ENCODE results near the gene FSIP2.

FSIP2 gene

GRCh38 chr2:185811580-185811979 lies 73.0 kb downstream of the FSIP2 start:
- Histone ChIP-seq H3K27me3 (ENCODE audit: insufficient read depth, insufficient read length) (no peaks in the 10 kb centered on the region), H3K9ac (ENCODE audit: insufficient read length, low read depth) (no peak overlapping the region), H3K9me3 (ENCODE audit: insufficient read depth, low read length) (peaks cover 28% of the 10 kb centered on the region), H3K4me1 (ENCODE audit: insufficient read depth, insufficient read length) (peaks cover 2% of the 10 kb centered on the region), H3K4me3 (ENCODE audit: insufficient read length, low read depth) (no peak overlapping the region), H3K36me3 (ENCODE audit: insufficient read depth, insufficient read length, low read length) (no peaks in the 10 kb centered on the region)
- no peak for TF ChIP-seq SUZ12 (IDR thresholded peaks at IDR 0.05; ENCODE audit: extremely low read depth, insufficient read depth, insufficient read length)
- TF ChIP-seq ZNF274 (IDR thresholded peaks at IDR 0.05; ENCODE audit: low read depth, low read length), result no peak
- no peak for TF ChIP-seq YY1 (IDR thresholded peaks at IDR 0.05; ENCODE audit: insufficient read depth, insufficient read length)
- peak; percentile 22 for DNase-seq (ENCODE audit: low read depth, low spot score)

- peaks cover 2% of the 10 kb centered on the region for H3K4me1 ChIP-seq (ENCODE audit: insufficient read depth, insufficient read length)
- no peaks in the 10 kb centered on the region for H3K27me3 ChIP-seq (ENCODE audit: insufficient read depth, insufficient read length)
- no peaks in the 10 kb centered on the region for H3K36me3 ChIP-seq (ENCODE audit: insufficient read depth, insufficient read length, low read length)
- H3K9ac ChIP-seq (ENCODE audit: insufficient read length, low read depth), result no peak overlapping the region
- H3K9me3 ChIP-seq (ENCODE audit: insufficient read depth, low read length), result peaks cover 28% of the 10 kb centered on the region
- TF ChIP-seq YY1 (IDR thresholded peaks at IDR 0.05; ENCODE audit: insufficient read depth, insufficient read length) (no peak), ZNF274 (IDR thresholded peaks at IDR 0.05; ENCODE audit: low read depth, low read length) (no peak), SUZ12 (IDR thresholded peaks at IDR 0.05; ENCODE audit: extremely low read depth, insufficient read depth, insufficient read length) (no peak)
- no peak for DNase-seq (ENCODE audit: low read depth, low spot score)
- no peak overlapping the region for H3K4me3 ChIP-seq (ENCODE audit: insufficient read length, low read depth)
Observed at GRCh38 chr2:185813707-185814106, 75.1 kb downstream of the FSIP2 start.

DNA sequence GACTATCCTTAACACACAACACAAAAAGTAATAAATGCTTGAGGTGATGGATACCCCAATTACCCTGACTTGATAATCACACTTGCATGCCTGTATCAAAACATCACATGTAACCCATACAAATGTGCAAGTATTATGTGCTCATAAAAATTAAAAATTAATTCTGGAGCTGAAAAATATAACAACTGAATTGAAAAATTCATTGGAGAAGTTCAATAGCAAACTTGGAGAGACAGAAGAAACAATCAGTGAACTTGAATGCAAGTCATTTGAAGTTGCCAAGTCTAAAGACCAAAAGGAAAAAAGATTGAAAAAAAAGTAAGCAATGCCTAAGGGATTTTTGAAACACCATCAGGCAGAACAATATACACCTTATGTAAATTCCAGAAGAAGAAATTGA lies 79.4 kb downstream of the FSIP2 start:
- no peak for DNase-seq (ENCODE audit: low read depth, low spot score)
- TF ChIP-seq YY1 (IDR thresholded peaks at IDR 0.05; ENCODE audit: insufficient read depth, insufficient read length), result no peak
- no peak for TF ChIP-seq SUZ12 (IDR thresholded peaks at IDR 0.05; ENCODE audit: extremely low read depth, insufficient read depth, insufficient read length)
- TF ChIP-seq ZNF274 (IDR thresholded peaks at IDR 0.05; ENCODE audit: low read depth, low read length), result no peak
- Histone ChIP-seq H3K4me3 (ENCODE audit: insufficient read length, low read depth) (no peak overlapping the region), H3K9me3 (ENCODE audit: insufficient read depth, low read length) (peaks cover 7% of the 10 kb centered on the region), H3K9ac (ENCODE audit: insufficient read length, low read depth) (no peak overlapping the region), H3K27me3 (ENCODE audit: insufficient read depth, insufficient read length) (no peaks in the 10 kb centered on the region), H3K36me3 (ENCODE audit: insufficient read depth, insufficient read length, low read length) (no peaks in the 10 kb centered on the region), H3K4me1 (ENCODE audit: insufficient read depth, insufficient read length) (no peaks in the 10 kb centered on the region)

GRCh38 chr2:185821467-185821866 lies 82.9 kb downstream of the FSIP2 start:
- no peak for DNase-seq (ENCODE audit: low read depth, low spot score)
- Histone ChIP-seq H3K9me3 (ENCODE audit: insufficient read depth, low read length) (no peaks in the 10 kb centered on the region), H3K4me1 (ENCODE audit: insufficient read depth, insufficient read length) (no peaks in the 10 kb centered on the region), H3K9ac (ENCODE audit: insufficient read length, low read depth) (no peak overlapping the region), H3K27me3 (ENCODE audit: insufficient read depth, insufficient read length) (no peaks in the 10 kb centered on the region), H3K4me3 (ENCODE audit: insufficient read length, low read depth) (no peak overlapping the region), H3K36me3 (ENCODE audit: insufficient read depth, insufficient read length, low read length) (no peaks in the 10 kb centered on the region)
- TF ChIP-seq ZNF274 (IDR thresholded peaks at IDR 0.05; ENCODE audit: low read depth, low read length), result no peak

GRCh38 chr2:185823773-185824172 lies 85.2 kb downstream of the FSIP2 start:
- no peak overlapping the region for H3K9ac ChIP-seq (ENCODE audit: insufficient read length, low read depth)
- no peaks in the 10 kb centered on the region for H3K27me3 ChIP-seq (ENCODE audit: insufficient read depth, insufficient read length)
- no peak for DNase-seq (ENCODE audit: low read depth, low spot score)
- H3K4me3 ChIP-seq (ENCODE audit: insufficient read length, low read depth), result no peak overlapping the region
- H3K36me3 ChIP-seq (ENCODE audit: insufficient read depth, insufficient read length, low read length), result no peaks in the 10 kb centered on the region
- no peak for TF ChIP-seq YY1 (IDR thresholded peaks at IDR 0.05; ENCODE audit: insufficient read depth, insufficient read length)
- no peak for TF ChIP-seq SUZ12 (IDR thresholded peaks at IDR 0.05; ENCODE audit: extremely low read depth, insufficient read depth, insufficient read length)
- TF ChIP-seq ZNF274 (IDR thresholded peaks at IDR 0.05; ENCODE audit: low read depth, low read length), result no peak
- H3K9me3 ChIP-seq (ENCODE audit: insufficient read depth, low read length), result no peaks in the 10 kb centered on the region
- H3K4me1 ChIP-seq (ENCODE audit: insufficient read depth, insufficient read length), result no peaks in the 10 kb centered on the region

GRCh38 chr2:185825557-185825956 lies 87.0 kb downstream of the FSIP2 start:
- no peaks in the 10 kb centered on the region for H3K4me1 ChIP-seq (ENCODE audit: insufficient read depth, insufficient read length)
- H3K9ac ChIP-seq (ENCODE audit: insufficient read length, low read depth), result no peak overlapping the region
- no peak for DNase-seq (ENCODE audit: low read depth, low spot score)
- no peaks in the 10 kb centered on the region for H3K36me3 ChIP-seq (ENCODE audit: insufficient read depth, insufficient read length, low read length)
- H3K27me3 ChIP-seq (ENCODE audit: insufficient read depth, insufficient read length), result no peaks in the 10 kb centered on the region
- TF ChIP-seq ZNF274 (IDR thresholded peaks at IDR 0.05; ENCODE audit: low read depth, low read length) (no peak), YY1 (IDR thresholded peaks at IDR 0.05; ENCODE audit: insufficient read depth, insufficient read length) (no peak), SUZ12 (IDR thresholded peaks at IDR 0.05; ENCODE audit: extremely low read depth, insufficient read depth, insufficient read length) (no peak)
- no peaks in the 10 kb centered on the region for H3K9me3 ChIP-seq (ENCODE audit: insufficient read depth, low read length)
- H3K4me3 ChIP-seq (ENCODE audit: insufficient read length, low read depth), result no peak overlapping the region

DNA sequence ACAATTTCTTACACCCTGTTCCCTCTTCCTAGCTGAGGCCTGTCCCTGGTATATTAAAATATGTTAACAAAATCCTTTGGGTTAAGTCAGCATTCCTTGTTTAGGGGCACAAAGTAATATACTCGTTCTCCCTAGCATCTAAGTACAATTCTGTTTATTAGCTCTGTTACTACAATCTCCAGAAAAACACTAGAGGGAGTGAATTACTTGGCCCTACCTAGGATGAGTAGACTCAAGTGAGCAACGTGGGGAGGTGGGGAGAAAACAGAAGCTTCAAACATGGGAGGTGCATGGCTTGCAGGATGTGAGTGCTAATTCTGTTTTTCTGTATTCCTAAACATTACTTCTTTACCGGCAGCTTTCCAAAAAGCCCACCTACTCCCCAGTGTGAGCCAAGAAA lies 89.7 kb downstream of the FSIP2 start:
- H3K36me3 ChIP-seq (ENCODE audit: insufficient read depth, insufficient read length, low read length), result no peaks in the 10 kb centered on the region
- H3K9ac ChIP-seq (ENCODE audit: insufficient read length, low read depth), result no peak overlapping the region
- TF ChIP-seq SUZ12 (IDR thresholded peaks at IDR 0.05; ENCODE audit: extremely low read depth, insufficient read depth, insufficient read length) (no peak), YY1 (IDR thresholded peaks at IDR 0.05; ENCODE audit: insufficient read depth, insufficient read length) (no peak), ZNF274 (IDR thresholded peaks at IDR 0.05; ENCODE audit: low read depth, low read length) (no peak)
- no peaks in the 10 kb centered on the region for H3K4me1 ChIP-seq (ENCODE audit: insufficient read depth, insufficient read length)
- H3K9me3 ChIP-seq (ENCODE audit: insufficient read depth, low read length), result no peaks in the 10 kb centered on the region
- no peaks in the 10 kb centered on the region for H3K27me3 ChIP-seq (ENCODE audit: insufficient read depth, insufficient read length)
- DNase-seq (ENCODE audit: low read depth, low spot score), result no peak
- no peak overlapping the region for H3K4me3 ChIP-seq (ENCODE audit: insufficient read length, low read depth)

GRCh38 chr2:185833864-185834263 lies 95.3 kb downstream of the FSIP2 start:
- peaks cover 8% of the 10 kb centered on the region for H3K9me3 ChIP-seq (ENCODE audit: insufficient read depth, low read length)
- TF ChIP-seq ZNF274 (IDR thresholded peaks at IDR 0.05; ENCODE audit: low read depth, low read length) (no peak), SUZ12 (IDR thresholded peaks at IDR 0.05; ENCODE audit: extremely low read depth, insufficient read depth, insufficient read length) (no peak), YY1 (IDR thresholded peaks at IDR 0.05; ENCODE audit: insufficient read depth, insufficient read length) (no peak)
- no peak for DNase-seq (ENCODE audit: low read depth, low spot score)
- H3K27me3 ChIP-seq (ENCODE audit: insufficient read depth, insufficient read length), result no peaks in the 10 kb centered on the region
- no peak overlapping the region for H3K9ac ChIP-seq (ENCODE audit: insufficient read length, low read depth)
- no peak overlapping the region for H3K4me3 ChIP-seq (ENCODE audit: insufficient read length, low read depth)
- no peaks in the 10 kb centered on the region for H3K36me3 ChIP-seq (ENCODE audit: insufficient read depth, insufficient read length, low read length)
- no peaks in the 10 kb centered on the region for H3K4me1 ChIP-seq (ENCODE audit: insufficient read depth, insufficient read length)

Data from NT2/D1 (cell line).